ENCODE data around the gene TUBE1.

Gene TUBE1

DNA sequence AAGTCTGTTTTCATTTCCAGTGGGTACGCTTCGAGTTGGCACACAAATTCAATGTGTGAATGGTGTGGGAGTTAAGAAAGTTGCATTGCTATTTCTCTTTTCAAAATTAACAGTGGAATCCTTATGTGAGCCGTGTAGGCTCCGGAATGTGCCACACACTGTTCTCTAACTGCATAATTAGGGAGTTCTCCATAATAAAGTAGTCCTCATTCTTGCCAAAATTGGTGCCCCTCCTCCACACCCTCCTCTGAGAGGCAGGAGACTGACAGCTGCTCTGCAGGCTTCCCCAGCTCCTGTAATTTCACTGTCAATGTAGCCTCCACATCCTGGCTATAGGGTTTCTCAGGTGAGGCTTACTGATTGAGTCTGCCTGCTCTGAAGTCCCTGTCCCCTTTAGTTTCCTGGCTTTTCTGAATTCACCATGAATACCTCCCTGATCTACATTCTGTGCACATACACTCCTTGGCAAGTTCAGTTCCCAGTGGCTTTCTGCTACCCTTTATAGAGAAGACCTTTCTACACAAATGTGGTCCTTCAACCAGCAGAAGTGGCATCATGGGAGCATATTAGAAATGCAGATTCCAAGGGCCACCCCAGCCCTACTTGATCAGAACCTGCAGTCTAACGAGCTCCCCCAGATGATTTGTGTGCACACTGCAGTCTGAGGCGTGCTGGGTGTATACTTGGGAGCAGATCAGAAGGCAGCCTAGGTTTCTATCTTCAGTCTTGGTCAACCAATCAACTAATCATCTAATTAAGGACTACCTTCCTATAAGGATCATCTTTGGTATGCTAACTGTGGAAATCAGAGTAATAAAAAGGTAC, 53.3 kb downstream of the TUBE1 start:
- DNase-seq (ENCODE audit: low read depth): no peak

GRCh38 chr6:112032728-112033127, 54.6 kb downstream of the TUBE1 start:
- no peak for DNase-seq (ENCODE audit: low read depth)

- no peak for DNase-seq (ENCODE audit: low read depth)
Measured at GRCh38 chr6:112031960-112032359, 55.3 kb downstream of the TUBE1 start.

GRCh38 chr6:112030961-112031660, 56.2 kb downstream of the TUBE1 start:
- no peak for DNase-seq (ENCODE audit: low read depth)

GRCh38 chr6:112030206-112030960, 56.9 kb downstream of the TUBE1 start:
- no peak for DNase-seq (ENCODE audit: low read depth)

- peak; percentile 76 for DNase-seq (ENCODE audit: low read depth)
Measured at GRCh38 chr6:112029045-112029822, 58.0 kb downstream of the TUBE1 start.

DNA sequence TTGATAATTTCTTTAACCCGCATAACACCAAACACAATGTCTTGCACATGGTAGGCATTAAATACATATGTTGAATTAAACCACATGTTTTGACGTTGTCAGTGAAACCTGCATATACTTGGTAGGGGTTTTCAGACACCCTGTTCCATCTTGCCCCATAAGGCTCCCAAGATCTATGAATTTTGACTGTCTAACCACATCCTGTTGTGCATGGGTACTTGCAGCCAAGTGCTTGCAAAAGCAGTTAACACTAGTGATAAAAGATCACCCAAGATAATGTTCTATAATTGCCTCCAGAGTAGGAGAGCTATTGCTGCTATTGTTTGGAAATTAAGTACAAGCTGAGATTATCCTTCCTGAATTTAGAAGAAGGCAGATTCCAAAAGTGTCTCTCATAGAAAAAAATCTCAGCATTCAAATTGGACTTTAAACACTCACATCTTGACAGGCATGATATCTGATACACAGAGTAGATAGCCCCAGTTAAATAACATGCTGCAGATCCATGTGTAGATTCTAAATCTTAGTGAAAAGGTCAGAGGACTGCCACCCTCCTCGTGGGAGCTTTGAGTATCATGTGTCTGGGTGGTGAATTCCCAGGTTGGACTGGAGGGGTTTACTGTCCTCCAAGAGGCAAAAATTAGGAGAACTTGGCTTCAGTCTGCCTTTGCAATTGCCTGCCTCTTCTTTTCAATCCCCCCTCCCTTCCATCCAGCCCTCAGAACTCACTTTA, 59.2 kb downstream of the TUBE1 start:
- DNase-seq (ENCODE audit: low read depth): peak; percentile 71

DNA sequence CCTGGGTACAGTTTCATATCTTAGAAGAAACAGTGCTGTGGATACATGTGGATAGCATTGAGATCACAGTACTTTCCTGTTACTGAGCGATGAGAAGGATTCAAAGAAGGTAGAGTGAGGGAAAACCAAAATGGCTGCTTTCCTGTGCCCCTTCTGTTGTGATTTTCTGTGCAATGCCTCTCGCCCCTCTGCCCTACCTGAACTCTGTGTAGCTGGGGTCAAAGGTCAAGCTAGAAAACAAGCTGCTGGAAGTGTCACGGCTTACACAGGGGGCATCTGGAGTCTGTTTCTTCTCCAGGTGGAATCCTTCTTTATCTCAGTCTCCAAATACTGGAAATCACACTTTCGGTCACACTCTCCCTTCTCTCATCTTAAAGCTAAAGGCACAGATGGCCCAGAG, 60.3 kb downstream of the TUBE1 start:
- DNase-seq (ENCODE audit: low read depth): no peak

GRCh38 chr6:112024464-112024863, 62.8 kb downstream of the TUBE1 start:
- no peak for DNase-seq (ENCODE audit: low read depth)

DNA sequence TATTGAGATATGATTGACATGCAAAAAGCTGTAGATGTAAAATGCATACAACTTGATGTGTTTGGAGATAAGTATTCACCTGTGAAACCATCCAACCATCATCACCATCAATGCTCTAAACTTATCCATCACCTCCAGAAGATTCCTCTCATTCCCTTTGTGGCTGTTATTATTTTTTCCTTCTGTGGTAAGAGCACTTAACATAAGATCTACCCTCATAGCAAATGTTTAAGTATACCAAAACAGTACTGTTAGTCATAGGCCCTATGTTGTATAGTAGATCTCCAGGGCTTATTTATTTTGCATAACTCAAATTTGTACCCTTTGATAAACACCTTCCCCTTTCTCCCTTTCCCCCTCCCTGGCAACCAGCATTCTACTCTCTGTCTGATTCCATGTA, 64.5 kb downstream of the TUBE1 start:
- no peak for DNase-seq (ENCODE audit: low read depth)

GRCh38 chr6:112021691-112022310, 65.5 kb downstream of the TUBE1 start:
- no peak for DNase-seq (ENCODE audit: low read depth)
